ENCODE data around the gene GCM1.

GCM1 gene

DNA sequence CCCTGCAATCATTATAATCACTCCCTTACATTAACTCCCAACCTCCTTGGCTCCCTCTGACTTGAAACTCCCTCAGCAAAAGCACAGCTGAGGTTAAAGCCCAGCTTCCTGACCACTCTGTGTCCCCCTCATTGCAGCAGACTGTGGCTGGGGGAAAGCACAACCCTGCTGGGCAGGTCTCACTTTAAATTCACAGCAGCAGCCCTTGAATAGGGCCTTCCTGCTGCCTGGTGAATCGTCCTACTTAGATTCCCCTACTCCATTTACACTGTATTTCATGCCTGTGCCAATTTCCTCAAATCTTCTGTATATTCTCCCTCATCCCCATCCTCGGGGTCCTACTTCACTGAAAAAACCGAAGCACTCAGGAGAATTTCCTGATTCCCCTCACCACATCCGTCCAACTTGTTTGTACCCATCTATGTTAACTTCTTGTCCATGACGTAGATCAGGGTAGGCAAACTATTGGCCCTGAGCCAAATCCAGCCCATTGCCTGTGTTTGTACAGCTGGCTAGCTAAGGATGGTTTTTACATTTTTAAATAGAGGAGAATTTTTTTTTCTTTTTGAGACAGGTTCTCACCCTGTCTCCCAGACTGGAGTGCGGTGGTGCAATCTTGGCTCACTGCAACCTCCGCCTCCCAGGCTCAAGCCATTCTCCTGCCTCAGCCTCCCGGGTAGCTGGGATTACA is 31.5 kb upstream of the GCM1 start:
- Histone ChIP-seq H3K4me3 (ENCODE audit: low read depth in 1 of 2, low read length in 2 of 2) (no peak overlapping the region), H3K4me1 (ENCODE audit: insufficient read depth, low read length) (peaks cover 17% of the 10 kb centered on the region), H2AFZ (ENCODE audit: low read depth, low read length) (no peak overlapping the region; the same call in 1 of the 2 replicates), H3K27ac (ENCODE audit: low read length) (peak overlapping the region; percentile 64), H3K9me3 (ENCODE audit: insufficient read depth, low read length, severe bottlenecking) (no peaks in the 10 kb centered on the region), H3K9ac (ENCODE audit: low read depth, low read length) (no peak overlapping the region), H4K20me1 (ENCODE audit: insufficient read depth, low read length) (no peaks in the 10 kb centered on the region), H3K27me3 (ENCODE audit: insufficient read depth, low read length, poor library complexity) (no peaks in the 10 kb centered on the region), H3K4me2 (ENCODE audit: insufficient read depth, low read length) (peak overlapping the region; percentile 9; the same call in 1 of the 2 replicates), H3K36me3 (ENCODE audit: insufficient read depth, low read length) (no peaks in the 10 kb centered on the region), H3K79me2 (ENCODE audit: insufficient read depth, low read length) (no peaks in the 10 kb centered on the region)
- no peak for TF ChIP-seq EZH2 (IDR thresholded peaks at IDR 0.05; ENCODE audit: borderline replicate concordance, low read depth, low read length, severe bottlenecking)
- DNase-seq (peak; percentile 40), ATAC-seq (ENCODE audit: insufficient read depth, low read depth) (peak; percentile 48)

DNA sequence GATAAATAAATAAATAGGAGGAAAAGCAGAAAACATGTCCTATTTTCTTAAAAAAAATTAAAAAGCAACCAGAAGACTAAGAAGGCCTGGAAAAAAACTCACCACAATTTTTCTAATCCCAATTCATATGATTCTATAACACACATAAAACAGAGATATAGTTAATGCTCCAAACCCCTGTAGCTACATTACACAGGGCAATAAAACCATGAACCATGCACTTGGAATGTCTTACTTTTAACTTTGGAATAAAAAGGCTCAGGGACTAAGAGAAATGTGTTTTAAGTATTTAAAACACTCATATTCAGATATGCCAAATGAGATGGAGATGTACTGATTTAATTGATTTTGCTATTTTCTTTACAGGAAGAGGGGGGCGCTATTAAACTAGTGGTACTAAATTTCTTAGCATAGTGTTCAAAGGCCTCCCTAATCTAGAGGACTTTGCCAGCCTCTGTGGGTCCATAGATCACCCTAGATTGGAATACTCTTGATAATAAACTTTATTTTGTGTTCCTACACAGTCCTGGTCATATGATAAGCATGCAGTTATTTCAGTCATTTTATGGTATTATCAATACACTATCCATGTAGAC is 30.3 kb upstream of the GCM1 start:
- DNase-seq, result no peak
- Histone ChIP-seq H3K4me2 (ENCODE audit: insufficient read depth, low read length) (no peak overlapping the region), H3K27ac (ENCODE audit: low read length) (no peak overlapping the region), H3K27me3 (ENCODE audit: insufficient read depth, low read length, poor library complexity) (no peaks in the 10 kb centered on the region), H3K4me3 (ENCODE audit: low read depth in 1 of 2, low read length in 2 of 2) (no peak overlapping the region), H2AFZ (ENCODE audit: low read depth, low read length) (no peak overlapping the region), H3K4me1 (ENCODE audit: insufficient read depth, low read length) (peaks cover 17% of the 10 kb centered on the region), H4K20me1 (ENCODE audit: insufficient read depth, low read length) (no peaks in the 10 kb centered on the region), H3K36me3 (ENCODE audit: insufficient read depth, low read length) (no peaks in the 10 kb centered on the region), H3K9ac (ENCODE audit: low read depth, low read length) (no peak overlapping the region), H3K9me3 (ENCODE audit: insufficient read depth, low read length, severe bottlenecking) (no peaks in the 10 kb centered on the region), H3K79me2 (ENCODE audit: insufficient read depth, low read length) (no peaks in the 10 kb centered on the region)
- no peak for ATAC-seq (ENCODE audit: insufficient read depth, low read depth)
- TF ChIP-seq, protein P1, sequence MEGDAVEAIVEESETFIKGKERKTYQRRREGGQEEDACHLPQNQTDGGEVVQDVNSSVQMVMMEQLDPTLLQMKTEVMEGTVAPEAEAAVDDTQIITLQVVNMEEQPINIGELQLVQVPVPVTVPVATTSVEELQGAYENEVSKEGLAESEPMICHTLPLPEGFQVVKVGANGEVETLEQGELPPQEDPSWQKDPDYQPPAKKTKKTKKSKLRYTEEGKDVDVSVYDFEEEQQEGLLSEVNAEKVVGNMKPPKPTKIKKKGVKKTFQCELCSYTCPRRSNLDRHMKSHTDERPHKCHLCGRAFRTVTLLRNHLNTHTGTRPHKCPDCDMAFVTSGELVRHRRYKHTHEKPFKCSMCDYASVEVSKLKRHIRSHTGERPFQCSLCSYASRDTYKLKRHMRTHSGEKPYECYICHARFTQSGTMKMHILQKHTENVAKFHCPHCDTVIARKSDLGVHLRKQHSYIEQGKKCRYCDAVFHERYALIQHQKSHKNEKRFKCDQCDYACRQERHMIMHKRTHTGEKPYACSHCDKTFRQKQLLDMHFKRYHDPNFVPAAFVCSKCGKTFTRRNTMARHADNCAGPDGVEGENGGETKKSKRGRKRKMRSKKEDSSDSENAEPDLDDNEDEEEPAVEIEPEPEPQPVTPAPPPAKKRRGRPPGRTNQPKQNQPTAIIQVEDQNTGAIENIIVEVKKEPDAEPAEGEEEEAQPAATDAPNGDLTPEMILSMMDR (IDR thresholded peaks at IDR 0.05; ENCODE audit: borderline replicate concordance, extremely low read depth, low read length, poor library complexity, severe bottlenecking), result no peak
- TF ChIP-seq EZH2 (IDR thresholded peaks at IDR 0.05; ENCODE audit: borderline replicate concordance, low read depth, low read length, severe bottlenecking), result no peak

DNA sequence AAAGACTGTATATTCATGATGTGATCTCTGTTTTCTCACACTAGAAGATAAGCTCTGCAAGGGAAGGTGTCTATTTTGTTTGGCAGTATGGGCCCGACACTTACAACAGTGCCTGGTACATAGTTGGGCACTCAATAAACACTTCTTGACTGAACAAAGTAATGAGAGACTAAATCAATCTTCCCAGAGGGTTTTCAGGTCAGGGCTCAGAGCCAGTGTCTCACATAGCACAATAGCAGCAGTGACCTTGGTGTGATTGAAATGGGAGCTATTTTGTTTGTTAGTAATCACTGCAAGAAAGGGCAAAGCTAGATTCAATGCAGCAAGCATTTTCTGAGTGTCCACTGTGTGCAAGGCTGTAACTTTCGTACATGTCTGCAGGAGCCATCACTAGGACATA is 26.4 kb upstream of the GCM1 start:
- peaks cover 8% of the 10 kb centered on the region for H3K4me1 ChIP-seq (ENCODE audit: insufficient read depth, low read length)
- H3K9ac ChIP-seq (ENCODE audit: low read depth, low read length), result no peak overlapping the region
- no peak overlapping the region for H3K4me2 ChIP-seq (ENCODE audit: insufficient read depth, low read length)
- H4K20me1 ChIP-seq (ENCODE audit: insufficient read depth, low read length), result no peaks in the 10 kb centered on the region
- no peak for DNase-seq
- H3K9me3 ChIP-seq (ENCODE audit: insufficient read depth, low read length, severe bottlenecking), result no peaks in the 10 kb centered on the region
- H3K79me2 ChIP-seq (ENCODE audit: insufficient read depth, low read length), result no peaks in the 10 kb centered on the region
- H3K27me3 ChIP-seq (ENCODE audit: insufficient read depth, low read length, poor library complexity), result no peaks in the 10 kb centered on the region
- no peaks in the 10 kb centered on the region for H3K36me3 ChIP-seq (ENCODE audit: insufficient read depth, low read length)
- no peak overlapping the region for H2AFZ ChIP-seq (ENCODE audit: low read depth, low read length)
- no peak for TF ChIP-seq EZH2 (IDR thresholded peaks at IDR 0.05; ENCODE audit: borderline replicate concordance, low read depth, low read length, severe bottlenecking)
- TF ChIP-seq, protein P1 (IDR thresholded peaks at IDR 0.05; ENCODE audit: borderline replicate concordance, extremely low read depth, low read length, poor library complexity, severe bottlenecking), result no peak
- H3K4me3 ChIP-seq (ENCODE audit: low read depth in 1 of 2, low read length in 2 of 2), result no peak overlapping the region
- H3K27ac ChIP-seq (ENCODE audit: low read length), result no peak overlapping the region
- ATAC-seq (ENCODE audit: insufficient read depth, low read depth), result no peak

DNA sequence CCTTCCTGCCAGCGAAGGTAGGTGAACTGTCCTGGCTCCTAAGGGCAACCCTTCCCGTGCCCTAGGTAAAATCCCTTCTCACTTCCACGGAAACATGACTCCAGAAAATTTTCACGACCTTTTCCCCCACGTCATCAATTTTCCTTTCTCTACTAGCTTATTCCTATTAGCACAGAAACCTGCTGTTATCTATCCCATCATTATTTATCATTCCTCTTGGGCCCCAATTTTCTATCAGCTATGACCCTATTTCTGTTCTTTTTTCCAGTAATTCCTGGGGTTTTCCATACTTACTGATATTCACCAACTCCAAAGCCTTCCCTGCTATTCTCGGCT is 23.8 kb upstream of the GCM1 start:
- no peak for ATAC-seq (ENCODE audit: insufficient read depth, low read depth)

More for the DNA sequence above, 23.8 kb upstream of the GCM1 start:
- Histone ChIP-seq H3K27me3 (ENCODE audit: insufficient read depth, low read length, poor library complexity) (no peaks in the 10 kb centered on the region), H3K9me3 (ENCODE audit: insufficient read depth, low read length, severe bottlenecking) (no peaks in the 10 kb centered on the region), H3K79me2 (ENCODE audit: insufficient read depth, low read length) (no peaks in the 10 kb centered on the region), H3K4me3 (ENCODE audit: low read depth in 1 of 2, low read length in 2 of 2) (no peak overlapping the region), H3K36me3 (ENCODE audit: insufficient read depth, low read length) (no peaks in the 10 kb centered on the region), H3K4me1 (ENCODE audit: insufficient read depth, low read length) (no peaks in the 10 kb centered on the region), H2AFZ (ENCODE audit: low read depth, low read length) (no peak overlapping the region), H4K20me1 (ENCODE audit: insufficient read depth, low read length) (no peaks in the 10 kb centered on the region), H3K27ac (ENCODE audit: low read length) (peak overlapping the region; percentile 52), H3K9ac (ENCODE audit: low read depth, low read length) (no peak overlapping the region), H3K4me2 (ENCODE audit: insufficient read depth, low read length) (no peak overlapping the region)
- no peak for DNase-seq
- TF ChIP-seq EZH2 (IDR thresholded peaks at IDR 0.05; ENCODE audit: borderline replicate concordance, low read depth, low read length, severe bottlenecking), result no peak
- TF ChIP-seq, protein P1 (IDR thresholded peaks at IDR 0.05; ENCODE audit: borderline replicate concordance, extremely low read depth, low read length, poor library complexity, severe bottlenecking), result no peak

Measured in DND-41 (cell line).